Measurements from ENCODE around the gene ANGPT4.
A peak's percentile ranks its signal among the peaks of the same experiment; 100 is the strongest.

The ANGPT4 gene

DNA sequence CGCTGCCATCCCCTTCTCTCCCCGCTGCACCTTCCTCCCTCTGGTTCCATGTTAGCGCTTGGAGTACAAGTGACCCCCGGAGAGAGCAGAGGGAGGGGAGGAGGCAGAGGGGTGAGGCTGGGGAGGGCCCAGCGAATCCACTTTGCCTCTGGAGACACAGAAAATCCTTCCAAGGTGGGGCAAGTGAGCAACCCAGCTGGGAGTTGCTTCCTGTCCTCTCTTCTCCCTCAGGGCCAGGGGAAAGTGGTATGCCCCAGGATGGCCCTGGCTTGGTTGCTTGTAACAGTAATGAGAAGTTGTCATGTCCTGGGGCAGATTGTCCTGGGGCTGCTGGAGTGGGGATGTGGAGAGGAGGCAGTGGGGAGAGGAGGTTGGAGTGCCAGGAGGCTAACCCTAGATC, 691 bp upstream of the ANGPT4 start:
- TF ChIP-seq, protein P1, sequence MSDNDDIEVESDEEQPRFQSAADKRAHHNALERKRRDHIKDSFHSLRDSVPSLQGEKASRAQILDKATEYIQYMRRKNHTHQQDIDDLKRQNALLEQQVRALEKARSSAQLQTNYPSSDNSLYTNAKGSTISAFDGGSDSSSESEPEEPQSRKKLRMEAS (IDR thresholded peaks at IDR 0.05; ENCODE audit: low read depth, low read length), result no peak
- no peak for TF ChIP-seq POLR2A (IDR thresholded peaks at IDR 0.05; ENCODE audit: extremely low read depth, insufficient read length)
- TF ChIP-seq, protein P2, sequence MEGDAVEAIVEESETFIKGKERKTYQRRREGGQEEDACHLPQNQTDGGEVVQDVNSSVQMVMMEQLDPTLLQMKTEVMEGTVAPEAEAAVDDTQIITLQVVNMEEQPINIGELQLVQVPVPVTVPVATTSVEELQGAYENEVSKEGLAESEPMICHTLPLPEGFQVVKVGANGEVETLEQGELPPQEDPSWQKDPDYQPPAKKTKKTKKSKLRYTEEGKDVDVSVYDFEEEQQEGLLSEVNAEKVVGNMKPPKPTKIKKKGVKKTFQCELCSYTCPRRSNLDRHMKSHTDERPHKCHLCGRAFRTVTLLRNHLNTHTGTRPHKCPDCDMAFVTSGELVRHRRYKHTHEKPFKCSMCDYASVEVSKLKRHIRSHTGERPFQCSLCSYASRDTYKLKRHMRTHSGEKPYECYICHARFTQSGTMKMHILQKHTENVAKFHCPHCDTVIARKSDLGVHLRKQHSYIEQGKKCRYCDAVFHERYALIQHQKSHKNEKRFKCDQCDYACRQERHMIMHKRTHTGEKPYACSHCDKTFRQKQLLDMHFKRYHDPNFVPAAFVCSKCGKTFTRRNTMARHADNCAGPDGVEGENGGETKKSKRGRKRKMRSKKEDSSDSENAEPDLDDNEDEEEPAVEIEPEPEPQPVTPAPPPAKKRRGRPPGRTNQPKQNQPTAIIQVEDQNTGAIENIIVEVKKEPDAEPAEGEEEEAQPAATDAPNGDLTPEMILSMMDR (IDR thresholded peaks at IDR 0.05; ENCODE audit: low read depth, low read length), result no peak
- TF ChIP-seq MYC (IDR thresholded peaks at IDR 0.05; ENCODE audit: low read depth, low read length), result no peak

DNA sequence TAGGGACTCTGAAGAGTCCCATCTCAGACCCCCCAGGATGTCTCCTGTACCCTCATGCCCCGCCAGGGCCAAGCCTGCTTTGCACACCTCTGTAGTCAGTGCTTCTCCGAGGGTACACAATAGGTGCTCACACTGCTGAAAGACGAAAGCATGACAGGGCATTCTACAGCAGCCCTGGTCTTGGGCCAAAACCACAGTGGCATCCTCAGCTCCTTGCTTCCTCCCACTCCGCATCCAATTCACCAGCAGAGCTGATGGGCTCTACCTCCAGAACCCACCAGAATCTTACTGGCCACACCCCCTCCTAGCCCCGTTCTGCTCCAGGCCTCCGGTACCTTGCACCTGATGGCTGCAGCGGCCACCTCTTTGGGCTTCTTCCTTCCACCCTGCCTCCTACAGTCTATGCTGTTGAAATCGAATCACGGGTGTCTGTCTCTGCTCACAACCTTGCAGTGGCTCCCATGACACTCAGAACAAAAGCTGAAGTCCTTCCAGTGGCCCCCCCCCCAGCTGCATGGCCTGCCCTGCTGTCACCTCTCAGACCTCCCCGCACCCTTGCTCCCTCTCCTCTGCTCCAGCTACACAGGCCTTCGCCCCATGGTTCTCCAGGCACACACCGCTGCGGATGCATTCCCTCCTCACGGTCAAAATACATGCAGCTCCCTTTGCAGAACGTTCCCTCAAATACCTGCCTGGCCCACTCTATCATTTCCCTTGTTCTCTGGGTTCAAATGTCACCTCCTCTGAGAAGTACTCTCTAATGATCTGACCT, 1.2 kb downstream of the ANGPT4 start:
- TF ChIP-seq, protein P1 (IDR thresholded peaks at IDR 0.05; ENCODE audit: low read depth, low read length), result no peak
- TF ChIP-seq MYC (IDR thresholded peaks at IDR 0.05; ENCODE audit: low read depth, low read length), result no peak
- TF ChIP-seq POLR2A (IDR thresholded peaks at IDR 0.05; ENCODE audit: extremely low read depth, insufficient read length), result no peak
- TF ChIP-seq, protein P2 (IDR thresholded peaks at IDR 0.05; ENCODE audit: low read depth, low read length), result no peak
- no peak overlapping the region for H3K4me3 ChIP-seq (ENCODE audit: low read depth, low read length)
- DNase-seq (ENCODE audit: low read depth), result no peak

More for the DNA sequence above, 691 bp upstream of the ANGPT4 start:
- H3K4me3 ChIP-seq (ENCODE audit: low read depth, low read length), result no peak overlapping the region
- no peak for DNase-seq (ENCODE audit: low read depth)

DNA sequence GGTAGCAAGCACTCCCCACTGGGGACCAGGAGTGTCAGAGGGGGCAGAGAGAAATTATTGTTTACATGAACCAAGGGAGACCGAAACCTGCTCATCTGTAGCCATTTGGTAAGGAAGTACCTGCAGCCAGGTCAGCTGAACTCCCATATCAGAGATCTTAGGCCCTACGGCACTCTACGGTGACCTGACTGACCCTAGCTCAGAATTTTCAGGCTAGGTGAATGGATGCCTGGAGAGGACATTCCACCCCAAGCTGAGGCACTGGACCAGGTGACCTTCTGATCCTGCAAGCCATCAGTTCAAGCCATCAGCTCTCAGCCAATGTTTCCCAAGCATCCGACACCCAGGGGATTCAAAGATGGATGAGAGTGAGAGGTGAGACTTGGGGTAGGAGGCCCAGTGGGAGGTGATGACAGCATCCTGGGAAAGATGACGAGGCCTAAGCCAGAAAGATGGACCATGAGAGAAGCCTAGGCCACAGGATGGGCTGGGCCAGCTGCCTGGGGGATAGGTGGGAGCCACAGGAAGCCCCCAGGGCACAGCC, 2.8 kb downstream of the ANGPT4 start:
- H3K4me3 ChIP-seq (ENCODE audit: low read depth, low read length), result no peak overlapping the region
- DNase-seq (ENCODE audit: low read depth), result no peak
- TF ChIP-seq, protein P1 (IDR thresholded peaks at IDR 0.05; ENCODE audit: low read depth, low read length), result no peak
- TF ChIP-seq, protein P2 (IDR thresholded peaks at IDR 0.05; ENCODE audit: low read depth, low read length), result no peak
- no peak for TF ChIP-seq MYC (IDR thresholded peaks at IDR 0.05; ENCODE audit: low read depth, low read length)
- no peak for TF ChIP-seq POLR2A (IDR thresholded peaks at IDR 0.05; ENCODE audit: extremely low read depth, insufficient read length)

DNA sequence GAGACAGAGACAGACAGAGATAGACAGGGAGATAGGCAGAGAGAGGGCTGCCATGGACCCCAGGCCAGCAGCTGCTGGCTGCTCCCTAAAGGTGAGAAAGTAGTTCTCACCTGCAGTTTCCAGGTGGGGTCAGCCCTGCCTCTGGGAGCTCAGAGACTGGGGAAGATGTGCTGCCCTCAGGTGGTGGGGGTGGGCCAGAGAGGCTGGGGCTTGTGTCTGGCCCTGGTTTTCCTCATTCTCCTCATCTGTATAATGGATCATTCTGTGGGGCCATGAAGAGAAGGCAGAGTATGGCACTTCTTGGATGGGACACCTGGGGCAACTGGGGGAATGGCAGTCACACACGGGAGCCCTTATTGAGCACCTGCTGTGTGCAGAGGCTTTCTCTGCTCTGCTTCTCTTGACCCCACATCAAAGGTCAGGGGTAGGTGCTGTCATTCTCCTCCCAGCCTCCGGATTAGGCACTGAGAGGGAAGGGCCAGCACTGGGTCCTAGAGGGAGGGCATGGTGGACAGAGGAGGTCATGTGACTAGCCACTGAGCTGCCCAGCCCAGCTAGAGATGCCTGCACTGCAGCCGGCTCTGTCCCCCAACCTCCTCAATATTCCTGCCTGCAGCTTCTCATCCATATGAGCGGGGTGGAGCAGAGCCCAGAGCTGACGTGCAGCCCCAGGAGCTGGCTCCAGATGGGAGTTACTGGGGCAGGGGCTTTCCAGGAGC, 4.1 kb downstream of the ANGPT4 start:
- TF ChIP-seq, protein P1 (IDR thresholded peaks at IDR 0.05; ENCODE audit: low read depth, low read length), result no peak
- TF ChIP-seq, protein P2 (IDR thresholded peaks at IDR 0.05; ENCODE audit: low read depth, low read length), result no peak
- no peak for TF ChIP-seq POLR2A (IDR thresholded peaks at IDR 0.05; ENCODE audit: extremely low read depth, insufficient read length)
- TF ChIP-seq MYC (IDR thresholded peaks at IDR 0.05; ENCODE audit: low read depth, low read length), result no peak
- H3K4me3 ChIP-seq (ENCODE audit: low read depth, low read length), result no peak overlapping the region
- DNase-seq (ENCODE audit: low read depth), result no peak

DNA sequence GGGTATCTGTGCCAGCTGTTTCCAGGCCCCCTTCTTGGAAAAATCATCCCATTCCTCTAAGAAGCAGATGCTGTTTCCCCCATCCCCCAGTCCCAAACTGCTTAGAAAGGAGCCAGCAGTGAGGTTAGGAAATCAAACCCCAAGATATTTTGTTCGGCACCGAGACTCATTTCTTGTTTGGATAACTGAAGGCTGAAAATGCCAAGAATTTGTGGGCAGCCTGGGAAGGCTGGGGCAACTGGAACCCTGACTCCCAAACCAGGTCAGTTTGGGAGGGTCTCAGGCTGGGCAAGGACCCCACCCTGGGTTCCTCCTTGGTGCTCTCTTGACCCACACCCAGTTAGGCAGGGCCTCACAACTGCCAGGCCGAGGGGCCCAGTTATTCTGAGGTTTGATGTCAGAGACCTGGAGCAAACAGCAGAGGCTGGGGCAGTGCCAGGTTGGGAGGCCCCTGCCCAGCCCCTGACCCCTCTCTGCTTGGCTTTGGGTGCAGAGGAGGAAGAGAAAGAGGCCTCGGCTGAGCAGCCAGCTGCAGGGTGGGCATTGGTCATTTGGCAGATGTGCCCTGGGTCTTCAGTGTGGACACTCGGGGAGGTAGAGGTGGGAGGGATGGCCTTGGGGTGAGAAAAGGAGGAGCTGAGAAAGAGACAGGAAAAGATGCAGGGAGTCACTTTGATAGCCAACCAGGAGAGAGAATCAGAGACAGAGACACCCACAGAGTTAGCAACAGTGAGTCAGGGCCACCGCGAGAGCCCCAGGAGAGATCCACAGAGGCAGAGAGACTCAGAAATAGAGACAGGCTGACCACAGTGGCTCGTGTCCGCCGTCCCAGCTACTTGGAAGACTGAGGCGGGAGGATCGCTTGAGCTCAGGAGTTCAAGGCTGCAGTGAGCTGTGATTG, 5.0 kb downstream of the ANGPT4 start:
- H3K4me3 ChIP-seq (ENCODE audit: low read depth, low read length), result no peak overlapping the region
- peak; percentile 68 for DNase-seq (ENCODE audit: low read depth)
- TF ChIP-seq POLR2A (IDR thresholded peaks at IDR 0.05; ENCODE audit: extremely low read depth, insufficient read length) (no peak), MYC (IDR thresholded peaks at IDR 0.05; ENCODE audit: low read depth, low read length) (no peak)
- TF ChIP-seq, protein P2 (IDR thresholded peaks at IDR 0.05; ENCODE audit: low read depth, low read length), result no peak
- TF ChIP-seq, protein P1 (IDR thresholded peaks at IDR 0.05; ENCODE audit: low read depth, low read length), result no peak
